Measurements from ENCODE around the gene SEC22A.

DNA sequence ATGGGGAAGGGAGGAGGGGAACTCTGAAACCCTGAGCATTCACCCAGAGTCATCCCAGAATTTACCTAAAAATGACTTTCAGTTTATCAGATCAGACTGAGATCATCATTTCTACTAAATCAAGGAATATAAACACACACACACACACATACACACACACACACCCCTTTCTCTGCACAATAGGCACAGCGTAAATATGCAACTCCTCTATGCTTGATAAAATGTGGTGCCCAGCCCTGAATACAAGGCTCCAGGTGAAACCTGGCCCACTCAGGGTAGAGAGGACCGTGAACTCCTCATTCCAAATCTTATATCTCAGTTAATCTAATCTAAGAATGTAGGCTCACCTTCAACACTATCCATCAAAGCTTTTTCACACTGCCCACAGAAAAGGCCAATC is 31.8 kb upstream of the SEC22A start:
- TF ChIP-seq, protein P1, sequence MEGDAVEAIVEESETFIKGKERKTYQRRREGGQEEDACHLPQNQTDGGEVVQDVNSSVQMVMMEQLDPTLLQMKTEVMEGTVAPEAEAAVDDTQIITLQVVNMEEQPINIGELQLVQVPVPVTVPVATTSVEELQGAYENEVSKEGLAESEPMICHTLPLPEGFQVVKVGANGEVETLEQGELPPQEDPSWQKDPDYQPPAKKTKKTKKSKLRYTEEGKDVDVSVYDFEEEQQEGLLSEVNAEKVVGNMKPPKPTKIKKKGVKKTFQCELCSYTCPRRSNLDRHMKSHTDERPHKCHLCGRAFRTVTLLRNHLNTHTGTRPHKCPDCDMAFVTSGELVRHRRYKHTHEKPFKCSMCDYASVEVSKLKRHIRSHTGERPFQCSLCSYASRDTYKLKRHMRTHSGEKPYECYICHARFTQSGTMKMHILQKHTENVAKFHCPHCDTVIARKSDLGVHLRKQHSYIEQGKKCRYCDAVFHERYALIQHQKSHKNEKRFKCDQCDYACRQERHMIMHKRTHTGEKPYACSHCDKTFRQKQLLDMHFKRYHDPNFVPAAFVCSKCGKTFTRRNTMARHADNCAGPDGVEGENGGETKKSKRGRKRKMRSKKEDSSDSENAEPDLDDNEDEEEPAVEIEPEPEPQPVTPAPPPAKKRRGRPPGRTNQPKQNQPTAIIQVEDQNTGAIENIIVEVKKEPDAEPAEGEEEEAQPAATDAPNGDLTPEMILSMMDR (IDR thresholded peaks at IDR 0.05; ENCODE audit: control extremely low read depth in 1 of 3, insufficient read depth in 1 of 3, low read depth in 1 of 3, low read length in 3 of 3), result no peak
- no peak for TF ChIP-seq MAFK (IDR thresholded peaks at IDR 0.05; ENCODE audit: low read depth, low read length)
- TF ChIP-seq POLR2A (IDR thresholded peaks at IDR 0.05; ENCODE audit: control extremely low read depth in 1 of 2, low read depth in 2 of 2, low read length in 2 of 2), result no peak
- no peak for TF ChIP-seq RAD21 (IDR thresholded peaks at IDR 0.05 in 1 of 2, conservative IDR thresholded peaks at IDR 0.05 in 1 of 2; ENCODE audit: low read depth in 2 of 2, low read length in 2 of 2)
- TF ChIP-seq JUND (IDR thresholded peaks at IDR 0.05; ENCODE audit: low read length), result no peak
- TF ChIP-seq TAF1 (IDR thresholded peaks at IDR 0.05; ENCODE audit: low read depth, low read length), result no peak
- no peak for TF ChIP-seq CTBP2 (IDR thresholded peaks at IDR 0.05; ENCODE audit: borderline replicate concordance, insufficient read depth, insufficient read length, low read length)
